HG02588 (cell line): ENCODE results near the gene NCOA1.

Experiments
- ATAC-seq: cut with Tn5 transposase; IDR thresholded peaks from one replicate; pipeline ENCODE4 v1.9.1; 2021; ENCODE audit warnings: mild to moderate bottlenecking, moderate library complexity; ENCODE audit not compliant: unreplicated experiment

Gene NCOA1

GRCh38 chr2:24621779-24622538 is 130.9 kb downstream of the NCOA1 start:
- ATAC-seq: no peak

- no peak for ATAC-seq
These were observed 132.5 kb downstream of the NCOA1 start for GRCh38 chr2:24623535-24623934.

GRCh38 chr2:24625728-24626127 is 134.7 kb downstream of the NCOA1 start:
- no peak for ATAC-seq

- no peak for ATAC-seq
These were observed 135.1 kb downstream of the NCOA1 start for GRCh38 chr2:24626131-24626530.

GRCh38 chr2:24628746-24629145 is 137.7 kb downstream of the NCOA1 start:
- ATAC-seq: no peak

GRCh38 chr2:24632172-24632571 is 141.1 kb downstream of the NCOA1 start:
- ATAC-seq: no peak

- ATAC-seq: no peak
These were observed 144.1 kb downstream of the NCOA1 start for GRCh38 chr2:24635181-24635580.

- no peak for ATAC-seq
These were observed 147.5 kb downstream of the NCOA1 start for GRCh38 chr2:24638568-24638967.

- no peak for ATAC-seq
These were observed 151.3 kb downstream of the NCOA1 start for GRCh38 chr2:24642351-24642750.

GRCh38 chr2:24643051-24643450 is 152.0 kb downstream of the NCOA1 start:
- no peak for ATAC-seq

- ATAC-seq: no peak
These were observed 153.0 kb downstream of the NCOA1 start for GRCh38 chr2:24644032-24644431.

GRCh38 chr2:24650997-24651642 is 160.1 kb downstream of the NCOA1 start:
- no peak for ATAC-seq

GRCh38 chr2:24651643-24652003 is 160.6 kb downstream of the NCOA1 start:
- no peak for ATAC-seq

GRCh38 chr2:24652265-24653182 is 161.5 kb downstream of the NCOA1 start:
- ATAC-seq: no peak

- ATAC-seq: no peak
These were observed 166.8 kb downstream of the NCOA1 start for GRCh38 chr2:24657818-24658217.

GRCh38 chr2:24658531-24659202 is 167.6 kb downstream of the NCOA1 start:
- no peak for ATAC-seq

- no peak for ATAC-seq
These were observed 168.8 kb downstream of the NCOA1 start for GRCh38 chr2:24659862-24660261.

GRCh38 chr2:24667542-24667941 is 176.5 kb downstream of the NCOA1 start:
- no peak for ATAC-seq

GRCh38 chr2:24671230-24671629 is 180.2 kb downstream of the NCOA1 start:
- ATAC-seq: no peak

- ATAC-seq: no peak
These were observed 181.5 kb downstream of the NCOA1 start for GRCh38 chr2:24672589-24672988.

- no peak for ATAC-seq
These were observed 184.3 kb downstream of the NCOA1 start for GRCh38 chr2:24675338-24675737.
